IMR-90 (cell line): ENCODE data around the gene DEFB123.

ENCODE experiments used
- BHLHE40 ChIP-seq: fragments of 150-350 bp; IDR thresholded peaks from 2 replicates; pipeline ENCODE4 v1.6.1; 2016; ENCODE audit warnings: mild to moderate bottlenecking, low read depth, low read length
- CEBPB ChIP-seq: IDR thresholded peaks from 2 replicates; pipeline ENCODE4 v1.6.1; 2012; ENCODE audit warnings: low read depth, low read length, improper control_type of control experiment
- CHD1 ChIP-seq: IDR thresholded peaks from 2 replicates; pipeline ENCODE4 v1.6.1; 2012; ENCODE audit warnings: low read depth, low read length, improper control_type of control experiment
- MAFK ChIP-seq: IDR thresholded peaks from 2 replicates; pipeline ENCODE4 v1.6.1; 2012; ENCODE audit warnings: low read depth, low read length, improper control_type of control experiment
- MAZ ChIP-seq: IDR thresholded peaks from 2 replicates; pipeline ENCODE4 v1.6.1; 2012; ENCODE audit warnings: low read depth, mild to moderate bottlenecking, low read length, improper control_type of control experiment, moderate library complexity, borderline replicate concordance
- MXI1 ChIP-seq: IDR thresholded peaks from 2 replicates; pipeline ENCODE4 v1.6.1; 2012; ENCODE audit warnings: low read depth, mild to moderate bottlenecking, low read length, moderate library complexity, borderline replicate concordance
- POLR2A ChIP-seq: IDR thresholded peaks from 2 replicates; pipeline ENCODE4 v1.6.1; 2012; ENCODE audit warnings: mild to moderate bottlenecking, low read depth, low read length
- RAD21 ChIP-seq: IDR thresholded peaks from 2 replicates; pipeline ENCODE4 v1.6.1; 2012; ENCODE audit warnings: low read length, improper control_type of control experiment
- RCOR1 ChIP-seq: IDR thresholded peaks from 2 replicates; pipeline ENCODE4 v1.6.1; 2012; ENCODE audit warnings: mild to moderate bottlenecking, low read length, improper control_type of control experiment; ENCODE audit not compliant: insufficient replicate concordance
- RFX5 ChIP-seq: IDR thresholded peaks from 2 replicates; pipeline ENCODE4 v1.8.0; 2012; ENCODE audit warnings: low read depth, mild to moderate bottlenecking, low read length, moderate library complexity
- SMC3 ChIP-seq: fragments of 150-350 bp; IDR thresholded peaks from 2 replicates; pipeline ENCODE4 v1.6.1; 2016; ENCODE audit warnings: low read depth, mild to moderate bottlenecking, antibody characterized with exemption, low read length, moderate library complexity
- TF ChIP-seq, protein P1 (sequence below): conservative IDR thresholded peaks from 2 replicates; pipeline ENCODE4 v1.5.1; 2012; ENCODE audit warnings: mild to moderate bottlenecking, low read depth, low read length, improper control_type of control experiment
- TF ChIP-seq, protein P2 (sequence below): fragments of 150-350 bp; IDR thresholded peaks from 2 replicates; pipeline ENCODE4 v1.6.1; 2017; ENCODE audit warnings: mild to moderate bottlenecking, antibody characterized with exemption, low read length, low read depth

- TF ChIP-seq, protein P1, sequence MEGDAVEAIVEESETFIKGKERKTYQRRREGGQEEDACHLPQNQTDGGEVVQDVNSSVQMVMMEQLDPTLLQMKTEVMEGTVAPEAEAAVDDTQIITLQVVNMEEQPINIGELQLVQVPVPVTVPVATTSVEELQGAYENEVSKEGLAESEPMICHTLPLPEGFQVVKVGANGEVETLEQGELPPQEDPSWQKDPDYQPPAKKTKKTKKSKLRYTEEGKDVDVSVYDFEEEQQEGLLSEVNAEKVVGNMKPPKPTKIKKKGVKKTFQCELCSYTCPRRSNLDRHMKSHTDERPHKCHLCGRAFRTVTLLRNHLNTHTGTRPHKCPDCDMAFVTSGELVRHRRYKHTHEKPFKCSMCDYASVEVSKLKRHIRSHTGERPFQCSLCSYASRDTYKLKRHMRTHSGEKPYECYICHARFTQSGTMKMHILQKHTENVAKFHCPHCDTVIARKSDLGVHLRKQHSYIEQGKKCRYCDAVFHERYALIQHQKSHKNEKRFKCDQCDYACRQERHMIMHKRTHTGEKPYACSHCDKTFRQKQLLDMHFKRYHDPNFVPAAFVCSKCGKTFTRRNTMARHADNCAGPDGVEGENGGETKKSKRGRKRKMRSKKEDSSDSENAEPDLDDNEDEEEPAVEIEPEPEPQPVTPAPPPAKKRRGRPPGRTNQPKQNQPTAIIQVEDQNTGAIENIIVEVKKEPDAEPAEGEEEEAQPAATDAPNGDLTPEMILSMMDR: no peak
- TF ChIP-seq, protein P2, sequence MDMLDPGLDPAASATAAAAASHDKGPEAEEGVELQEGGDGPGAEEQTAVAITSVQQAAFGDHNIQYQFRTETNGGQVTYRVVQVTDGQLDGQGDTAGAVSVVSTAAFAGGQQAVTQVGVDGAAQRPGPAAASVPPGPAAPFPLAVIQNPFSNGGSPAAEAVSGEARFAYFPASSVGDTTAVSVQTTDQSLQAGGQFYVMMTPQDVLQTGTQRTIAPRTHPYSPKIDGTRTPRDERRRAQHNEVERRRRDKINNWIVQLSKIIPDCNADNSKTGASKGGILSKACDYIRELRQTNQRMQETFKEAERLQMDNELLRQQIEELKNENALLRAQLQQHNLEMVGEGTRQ: no peak
- TF ChIP-seq MAFK (no peak), POLR2A (no peak), MAZ (no peak), RCOR1 (no peak), CEBPB (no peak), RFX5 (no peak), BHLHE40 (no peak), RAD21 (no peak), CHD1 (no peak), SMC3 (no peak), MXI1 (no peak)
Measured at GRCh38 chr20:31406115-31406514, 34.3 kb upstream of the DEFB123 start, which contains the start of gene DEFB121.
